IPS-18c (cell line): ENCODE measurements around the gene RTN4R.

Experiments used
- H3K4me3 ChIP-seq: 2 replicates; pipeline ENCODE4 v1.7.0; 2013; ENCODE audit warnings: low read depth, mild to moderate bottlenecking, low read length, moderate library complexity; ENCODE audit not compliant: insufficient read depth
- H3K9me3 ChIP-seq: one replicate; pipeline ENCODE4 v1.6.1; 2013; ENCODE audit warnings: mild to moderate bottlenecking, low read length, moderate library complexity; ENCODE audit not compliant: control insufficient read depth, insufficient read depth

Gene RTN4R

DNA sequence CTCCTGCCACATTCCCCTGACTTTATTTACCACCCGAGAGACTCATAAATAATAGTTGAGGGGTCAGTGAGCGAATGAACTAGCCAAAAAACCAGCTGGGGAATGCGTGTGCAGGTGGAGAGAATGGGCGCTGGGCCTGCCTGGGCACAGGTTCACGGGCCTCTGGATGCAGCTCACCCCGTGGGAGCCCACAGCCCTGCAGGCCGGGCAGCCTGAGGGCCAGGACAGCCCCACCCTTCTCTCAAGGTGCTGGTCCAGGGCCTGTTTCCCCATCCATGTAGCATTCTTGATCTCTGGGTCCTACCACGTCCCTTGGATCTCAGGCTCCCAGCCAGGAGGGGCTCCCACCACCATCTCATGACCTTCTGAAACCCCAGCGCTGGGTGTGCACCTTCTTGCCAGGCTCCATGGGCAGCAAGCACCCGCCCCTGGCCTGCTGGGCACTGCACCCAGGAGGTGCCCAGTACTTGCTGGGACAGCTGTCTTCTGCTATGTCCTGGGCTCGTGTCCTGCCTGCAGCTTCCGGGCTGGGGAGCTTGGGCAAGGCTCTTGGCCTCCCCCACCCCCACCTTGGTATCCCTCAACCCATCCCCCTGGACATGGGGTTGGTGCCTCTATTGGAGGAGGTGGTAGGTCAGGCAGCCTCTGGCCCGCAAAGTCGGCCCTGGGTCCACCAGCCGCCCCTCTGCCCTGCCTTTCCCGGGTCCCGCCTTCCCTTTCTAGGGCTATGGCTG, 74.2 kb downstream of the RTN4R start:
- H3K9me3 ChIP-seq = no peaks in the 10 kb centered on the region
- H3K4me3 ChIP-seq = no peak overlapping the region

DNA sequence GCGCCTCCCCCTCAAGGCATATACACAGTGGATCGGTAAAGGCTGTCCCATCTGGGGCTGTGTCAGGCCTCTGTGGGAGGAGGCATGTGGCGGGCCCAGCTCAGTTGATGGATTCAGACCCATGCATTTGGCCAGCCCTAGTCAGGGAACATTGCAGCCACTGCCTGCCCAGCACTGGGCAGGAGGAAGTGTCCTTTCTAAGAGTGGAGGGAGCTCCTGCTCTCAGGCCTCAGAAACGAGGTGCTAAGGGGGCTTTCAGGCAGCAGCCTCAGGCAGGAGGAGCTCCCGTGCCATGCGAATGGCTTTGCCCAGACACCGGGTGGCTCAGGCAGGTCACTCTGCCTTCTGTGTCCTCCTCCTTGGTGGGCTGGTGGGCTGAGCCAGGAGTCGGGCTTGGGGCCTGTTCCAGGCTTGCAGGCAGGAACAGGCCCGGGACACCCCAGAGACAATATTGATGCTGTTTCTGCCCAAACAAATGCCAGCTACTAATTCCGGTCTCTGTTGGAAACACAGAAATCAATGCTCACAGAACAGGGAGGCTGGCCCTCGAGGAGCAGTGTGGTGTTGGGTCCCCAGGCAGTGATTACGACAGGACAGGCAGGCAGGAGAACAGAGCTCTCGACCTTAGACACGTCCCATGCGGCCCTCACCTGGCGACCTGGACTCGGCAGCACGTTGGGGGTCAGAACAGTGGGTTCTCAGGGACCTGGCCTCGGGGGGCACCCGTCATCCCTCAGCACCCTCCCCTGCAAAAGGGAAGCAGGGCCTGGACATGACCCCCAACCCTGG, 75.0 kb downstream of the RTN4R start:
- H3K4me3 ChIP-seq = no peak overlapping the region
- H3K9me3 ChIP-seq = no peaks in the 10 kb centered on the region

DNA sequence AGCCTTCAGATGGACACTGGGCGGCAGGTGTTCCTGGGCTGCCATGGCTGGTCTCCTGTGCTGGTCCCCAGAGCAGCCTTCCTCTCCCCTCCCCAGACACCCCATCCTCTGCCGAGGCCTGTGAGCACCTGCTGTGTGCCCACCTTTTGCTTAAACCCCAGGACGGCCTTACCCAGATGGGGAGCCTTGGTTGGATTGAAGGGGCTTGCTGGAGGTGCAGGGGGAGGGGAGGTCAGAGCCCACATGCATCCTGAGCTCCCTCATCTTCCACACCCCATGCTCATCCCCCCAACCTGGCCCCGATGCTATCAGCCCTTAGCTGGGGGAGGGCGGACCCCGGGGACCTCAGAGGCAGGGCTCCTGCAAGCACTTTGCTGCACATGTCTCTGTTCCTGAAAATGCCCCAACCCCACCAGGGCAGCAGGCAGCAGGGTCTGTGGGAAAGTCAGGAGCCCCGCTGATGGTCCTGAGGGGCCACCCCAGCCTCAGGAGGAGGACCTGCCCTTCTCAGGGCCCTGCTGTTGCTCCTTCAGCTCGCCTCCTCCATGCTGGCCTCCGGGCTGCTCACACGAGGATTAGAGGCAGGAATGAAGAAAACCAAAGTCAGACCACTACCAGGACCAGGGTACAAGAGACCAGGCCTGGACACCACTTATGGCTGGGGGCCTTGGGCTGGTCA, 75.7 kb downstream of the RTN4R start:
- no peak overlapping the region for H3K4me3 ChIP-seq

DNA sequence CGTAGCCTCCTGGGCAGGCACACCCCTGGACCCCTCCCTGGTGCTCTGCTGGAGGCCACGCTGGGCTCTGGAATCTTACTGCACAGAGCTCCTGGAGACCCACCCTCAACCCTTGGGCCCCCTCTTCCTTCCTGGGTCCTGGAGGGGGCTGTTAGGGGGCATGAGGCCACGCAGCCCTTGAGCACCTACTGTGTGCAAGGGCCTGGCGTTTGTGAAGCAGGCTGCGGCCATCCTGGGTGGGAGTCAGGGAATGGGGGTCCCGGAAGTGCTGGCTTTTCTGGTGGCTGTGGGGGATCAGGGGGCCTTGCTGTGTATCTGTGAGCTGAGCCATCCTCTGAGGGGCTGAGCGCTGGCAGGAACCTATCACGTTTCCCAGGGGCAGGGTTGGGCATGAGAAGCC, 76.3 kb downstream of the RTN4R start:
- no peak overlapping the region for H3K4me3 ChIP-seq
- no peaks in the 10 kb centered on the region for H3K9me3 ChIP-seq

More for the DNA sequence above, 75.7 kb downstream of the RTN4R start:
- H3K9me3 ChIP-seq = no peaks in the 10 kb centered on the region
